ENCODE results near the gene SLC6A3. TPM values are rescaled to one million over a fixed set of nuclear protein-coding genes. Genes with fewer than 3 reads are reported as not detected.

SLC6A3 gene
- total RNA-seq, 1 experiment from 2014 or later = not detected

DNA sequence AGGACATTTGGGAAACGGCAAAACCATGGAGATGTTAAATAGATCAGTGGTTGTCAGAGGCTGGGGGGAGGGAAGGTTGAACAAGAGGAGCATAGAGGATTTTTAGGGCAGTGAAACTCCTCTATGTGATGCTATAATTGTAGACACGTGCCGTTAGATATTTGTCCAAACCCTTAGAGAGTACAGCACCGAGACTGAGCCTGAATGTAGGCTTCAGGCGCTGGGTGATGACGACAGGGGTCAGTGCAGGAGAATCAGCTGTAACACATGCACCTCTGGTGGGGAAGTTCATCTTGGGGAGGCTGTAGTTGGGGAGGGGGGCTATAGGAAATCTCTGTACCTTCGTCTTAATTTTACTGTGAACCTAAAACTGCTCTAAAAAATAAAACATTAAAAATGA is 78.1 kb downstream of the SLC6A3 start:
- Mint-ChIP-seq H3K27me3 (ENCODE audit: insufficient read depth, unreplicated experiment) (peaks cover 25% of the 10 kb centered on the region), H3K36me3 (ENCODE audit: insufficient read depth, unreplicated experiment) (no peaks in the 10 kb centered on the region), H3K4me1 (ENCODE audit: low read depth, unreplicated experiment) (no peaks in the 10 kb centered on the region), H3K27ac (ENCODE audit: unreplicated experiment) (no peak overlapping the region), H3K4me3 (ENCODE audit: unreplicated experiment) (no peak overlapping the region), H3K9me3 (ENCODE audit: unreplicated experiment) (no peaks in the 10 kb centered on the region)
- no peak for DNase-seq
- no peaks in the 10 kb centered on the region for H3K36me3 ChIP-seq (ENCODE audit: control insufficient read depth, insufficient read depth, low read length)
- no peaks in the 10 kb centered on the region; the same call in 1 of the 2 replicates for H3K27me3 ChIP-seq (replicated peaks; ENCODE audit: control insufficient read depth, insufficient read depth, low read length)
- BruUV-seq (replicated peaks) = no TSS peak
- CTCF ChIA-PET = interaction anchor here (1.2 kb wide), 1 partner anchor 13 kb away, joined by 3 read pairs; no protein-coding TSS in a partner anchor
- intact Hi-C loops (cut with micrococcal nuclease; ENCODE audit: unreplicated experiment) = no loop called here
- no peaks in the 10 kb centered on the region for H3K9me3 ChIP-seq
- TF ChIP-seq, protein P1, sequence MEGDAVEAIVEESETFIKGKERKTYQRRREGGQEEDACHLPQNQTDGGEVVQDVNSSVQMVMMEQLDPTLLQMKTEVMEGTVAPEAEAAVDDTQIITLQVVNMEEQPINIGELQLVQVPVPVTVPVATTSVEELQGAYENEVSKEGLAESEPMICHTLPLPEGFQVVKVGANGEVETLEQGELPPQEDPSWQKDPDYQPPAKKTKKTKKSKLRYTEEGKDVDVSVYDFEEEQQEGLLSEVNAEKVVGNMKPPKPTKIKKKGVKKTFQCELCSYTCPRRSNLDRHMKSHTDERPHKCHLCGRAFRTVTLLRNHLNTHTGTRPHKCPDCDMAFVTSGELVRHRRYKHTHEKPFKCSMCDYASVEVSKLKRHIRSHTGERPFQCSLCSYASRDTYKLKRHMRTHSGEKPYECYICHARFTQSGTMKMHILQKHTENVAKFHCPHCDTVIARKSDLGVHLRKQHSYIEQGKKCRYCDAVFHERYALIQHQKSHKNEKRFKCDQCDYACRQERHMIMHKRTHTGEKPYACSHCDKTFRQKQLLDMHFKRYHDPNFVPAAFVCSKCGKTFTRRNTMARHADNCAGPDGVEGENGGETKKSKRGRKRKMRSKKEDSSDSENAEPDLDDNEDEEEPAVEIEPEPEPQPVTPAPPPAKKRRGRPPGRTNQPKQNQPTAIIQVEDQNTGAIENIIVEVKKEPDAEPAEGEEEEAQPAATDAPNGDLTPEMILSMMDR (IDR thresholded peaks at IDR 0.05; ENCODE audit: insufficient read depth in 1 of 2, low read depth in 1 of 2, low read length in 1 of 2, severe bottlenecking in 1 of 2, unreplicated experiment in 1 of 2) = no peak
- POLR2A ChIA-PET = no interaction called here
- no peaks in the 10 kb centered on the region for H3K4me1 ChIP-seq
- H3K4me3 ChIP-seq (ENCODE audit: low read depth, low read length) = no peak overlapping the region

DNA sequence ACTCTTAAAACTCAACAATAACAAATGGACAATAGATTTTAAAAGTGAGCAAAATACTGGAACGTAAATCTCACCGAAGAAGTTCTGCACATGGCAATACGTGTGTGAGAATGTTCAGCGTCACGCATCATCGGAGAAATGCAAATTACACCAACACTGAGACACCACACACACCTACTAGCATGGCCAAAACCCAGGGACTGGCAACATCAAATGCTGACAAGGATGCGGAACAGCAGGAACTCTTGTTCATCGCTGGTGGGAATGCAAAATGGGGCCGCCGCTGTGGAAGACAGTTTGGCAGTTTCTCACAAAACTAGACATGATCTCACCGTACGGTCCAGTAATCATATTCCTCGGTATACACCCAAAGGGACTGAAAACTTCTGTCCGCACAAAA is 78.7 kb downstream of the SLC6A3 start:
- no peak overlapping the region for H3K4me3 Mint-ChIP-seq (ENCODE audit: unreplicated experiment)
- no peaks in the 10 kb centered on the region for H3K9me3 ChIP-seq
- H3K4me1 Mint-ChIP-seq (ENCODE audit: low read depth, unreplicated experiment) = no peaks in the 10 kb centered on the region
- CTCF ChIA-PET = no interaction called here
- no peaks in the 10 kb centered on the region for H3K4me1 ChIP-seq
- H3K27me3 ChIP-seq (replicated peaks; ENCODE audit: control insufficient read depth, insufficient read depth, low read length) = no peaks in the 10 kb centered on the region; the same call in 1 of the 2 replicates
- BruUV-seq (replicated peaks) = no TSS peak
- H3K9me3 Mint-ChIP-seq (ENCODE audit: unreplicated experiment) = no peaks in the 10 kb centered on the region
- POLR2A ChIA-PET = no interaction called here
- DNase-seq = no peak
- intact Hi-C loops (cut with micrococcal nuclease; ENCODE audit: unreplicated experiment) = no loop called here
- TF ChIP-seq, protein P1 (IDR thresholded peaks at IDR 0.05; ENCODE audit: insufficient read depth in 1 of 2, low read depth in 1 of 2, low read length in 1 of 2, severe bottlenecking in 1 of 2, unreplicated experiment in 1 of 2) = no peak
- H3K27ac Mint-ChIP-seq (ENCODE audit: unreplicated experiment) = no peak overlapping the region
- peaks cover 24% of the 10 kb centered on the region for H3K27me3 Mint-ChIP-seq (ENCODE audit: insufficient read depth, unreplicated experiment)
- H3K36me3 Mint-ChIP-seq (ENCODE audit: insufficient read depth, unreplicated experiment) = no peaks in the 10 kb centered on the region
- no peaks in the 10 kb centered on the region for H3K36me3 ChIP-seq (ENCODE audit: control insufficient read depth, insufficient read depth, low read length)
- H3K4me3 ChIP-seq (ENCODE audit: low read depth, low read length) = no peak overlapping the region

DNA sequence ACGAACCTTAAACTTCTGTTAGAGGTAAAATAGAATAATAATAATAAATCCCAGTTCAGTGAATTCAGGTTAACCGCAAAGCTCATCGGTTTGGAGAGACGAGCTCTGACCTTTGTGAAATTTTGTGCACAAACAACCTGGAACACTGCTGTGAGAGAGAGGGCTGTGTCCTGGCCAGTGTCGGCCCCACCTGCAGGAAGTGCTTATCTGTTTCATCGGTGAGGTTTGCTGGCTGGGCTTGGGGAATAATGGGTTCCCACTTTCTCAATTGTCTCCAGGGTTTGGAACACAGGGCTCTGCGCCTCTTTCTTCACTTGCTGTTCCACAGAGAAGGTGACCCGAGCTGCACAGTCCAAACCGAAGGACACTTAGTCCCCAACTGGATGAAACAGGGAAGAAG is 81.0 kb downstream of the SLC6A3 start:
- ChIA-PET CTCF (no interaction called here), POLR2A (no interaction called here)
- no peak for DNase-seq
- Histone ChIP-seq H3K36me3 (ENCODE audit: control insufficient read depth, insufficient read depth, low read length) (no peaks in the 10 kb centered on the region), H3K9me3 (no peaks in the 10 kb centered on the region), H3K4me3 (ENCODE audit: low read depth, low read length) (no peak overlapping the region), H3K27me3 (replicated peaks; ENCODE audit: control insufficient read depth, insufficient read depth, low read length) (no peaks in the 10 kb centered on the region; the same call in 1 of the 2 replicates), H3K4me1 (no peaks in the 10 kb centered on the region)
- no peaks in the 10 kb centered on the region for H3K4me1 Mint-ChIP-seq (ENCODE audit: low read depth, unreplicated experiment)
- BruUV-seq (replicated peaks) = no TSS peak
- H3K27ac Mint-ChIP-seq (ENCODE audit: unreplicated experiment) = no peak overlapping the region
- peaks cover 22% of the 10 kb centered on the region for H3K27me3 Mint-ChIP-seq (ENCODE audit: insufficient read depth, unreplicated experiment)
- no peaks in the 10 kb centered on the region for H3K9me3 Mint-ChIP-seq (ENCODE audit: unreplicated experiment)
- intact Hi-C loops (cut with micrococcal nuclease; ENCODE audit: unreplicated experiment) = no loop called here
- TF ChIP-seq, protein P1 (IDR thresholded peaks at IDR 0.05; ENCODE audit: insufficient read depth in 1 of 2, low read depth in 1 of 2, low read length in 1 of 2, severe bottlenecking in 1 of 2, unreplicated experiment in 1 of 2) = no peak
- H3K36me3 Mint-ChIP-seq (ENCODE audit: insufficient read depth, unreplicated experiment) = no peaks in the 10 kb centered on the region
- no peak overlapping the region for H3K4me3 Mint-ChIP-seq (ENCODE audit: unreplicated experiment)

Measured in Caco-2 (cell line).